NCI-H510A treated with DMSO at 0.1 percent for 48 hours (cell line): ENCODE measurements around the gene CFAP299.
A peak's percentile ranks its signal among the peaks of the same experiment; 100 is the strongest.
"Not testable (repeated sequence)": the region's sequence is repeated elsewhere in the genome, so short reads cannot be mapped to it uniquely, and the experiment has no call there.

Experiments used
- DNase-seq: peaks from one replicate; lab custom pipeline; 2025; lab: John Stamatoyannopoulos, UW

The CFAP299 gene

DNA sequence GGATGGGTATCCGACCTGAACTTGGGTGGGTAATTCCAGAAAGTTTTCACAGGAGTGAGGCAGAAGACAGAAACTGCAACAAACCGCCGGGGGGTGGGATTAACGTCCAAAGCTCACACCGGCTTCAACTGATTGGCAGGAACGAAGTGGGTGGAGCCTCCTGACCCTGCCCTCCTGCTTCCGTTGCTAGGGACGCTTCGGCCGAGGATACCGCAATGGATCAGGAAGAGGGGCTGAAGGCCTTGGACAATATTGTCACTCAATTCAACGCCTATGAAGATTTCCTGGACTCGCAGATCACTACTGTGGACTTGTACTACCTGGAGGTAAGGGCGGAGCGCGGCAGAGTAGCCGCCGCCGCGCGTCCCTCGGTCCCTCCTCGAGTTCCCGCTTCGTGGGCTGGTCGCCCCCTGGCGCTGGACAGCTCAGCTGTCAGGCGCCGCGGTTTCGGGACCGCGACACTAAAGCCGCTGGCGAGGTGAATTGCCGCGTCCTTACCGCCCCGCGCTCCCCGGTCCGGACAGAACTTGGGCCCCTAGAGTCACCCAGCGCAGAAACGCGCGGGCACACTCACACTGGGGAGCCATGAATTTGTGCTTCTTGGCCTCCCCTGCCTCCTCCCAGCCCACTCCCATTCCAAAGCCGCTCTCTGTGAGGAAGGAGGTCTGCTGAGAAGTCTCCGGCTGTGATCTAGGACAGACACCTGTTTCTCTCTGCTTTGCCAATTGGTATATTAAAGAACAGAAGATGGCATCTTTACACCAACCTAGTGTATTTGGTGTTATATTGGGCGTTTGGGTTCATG is at the start of gene CFAP299:
CFAP299 (plus strand) TSS at position 177 of the 805 bp plus-strand sequence.
- peak; percentile 64 for DNase-seq

DNA sequence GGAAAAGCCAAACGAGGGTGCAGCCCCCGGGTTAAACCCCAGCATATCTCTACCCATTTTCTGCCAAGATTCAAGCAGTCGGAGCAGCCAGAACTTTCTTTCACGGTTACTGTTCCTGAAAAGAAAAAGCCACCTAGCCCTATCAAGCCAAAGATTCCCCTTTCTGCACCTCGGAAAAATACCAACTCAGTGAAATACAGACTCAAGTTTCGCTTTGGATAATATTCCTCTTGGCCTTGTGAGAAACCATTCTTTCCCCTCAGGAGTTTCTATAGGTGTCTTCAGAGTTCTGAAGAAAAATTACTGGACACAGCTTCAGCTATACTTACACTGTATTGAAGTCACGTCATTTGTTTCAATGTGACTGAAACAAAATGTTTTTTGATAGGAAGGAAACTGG is 49.1 kb upstream of the CFAP299 start:
- DNase-seq, result no peak

DNA sequence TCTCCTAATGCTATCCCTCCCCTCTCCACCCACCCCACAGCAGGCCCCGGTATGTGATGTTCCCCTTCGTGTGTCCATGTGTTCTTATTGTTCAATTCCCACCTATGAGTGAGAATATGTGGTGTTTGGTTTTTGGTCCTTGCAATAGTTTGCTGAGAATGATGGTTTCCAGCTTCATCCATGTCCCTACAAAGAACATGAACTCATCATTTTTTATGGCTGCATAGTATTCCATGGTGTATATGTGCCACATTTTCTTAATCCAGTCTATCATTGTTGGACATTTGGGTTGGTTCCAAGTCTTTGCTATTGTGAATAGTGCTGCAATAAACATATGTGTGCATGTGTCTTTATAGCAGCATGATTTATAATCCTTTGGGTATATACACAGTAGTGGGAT is 44.9 kb upstream of the CFAP299 start:
- not testable (repeated sequence) for DNase-seq

DNA sequence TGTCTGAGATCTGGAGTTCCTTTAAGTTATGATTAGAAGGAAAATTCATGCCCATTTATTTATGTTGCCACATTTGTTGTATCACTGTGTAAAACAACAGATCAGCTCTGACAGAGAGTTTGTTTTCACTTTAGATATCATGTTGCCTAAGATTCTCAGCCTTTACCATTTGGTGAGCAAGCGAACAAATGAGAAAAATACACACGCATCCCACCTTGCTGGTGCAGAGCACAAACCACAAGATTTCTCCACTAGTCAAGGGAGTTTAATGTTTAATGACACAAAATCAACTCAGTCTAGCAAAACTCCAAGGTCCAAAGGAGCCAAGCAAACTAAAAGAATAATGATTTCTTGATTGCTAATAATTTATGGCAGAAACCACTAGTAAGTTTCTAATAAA is 41.3 kb upstream of the CFAP299 start:
- DNase-seq, result no peak

DNA sequence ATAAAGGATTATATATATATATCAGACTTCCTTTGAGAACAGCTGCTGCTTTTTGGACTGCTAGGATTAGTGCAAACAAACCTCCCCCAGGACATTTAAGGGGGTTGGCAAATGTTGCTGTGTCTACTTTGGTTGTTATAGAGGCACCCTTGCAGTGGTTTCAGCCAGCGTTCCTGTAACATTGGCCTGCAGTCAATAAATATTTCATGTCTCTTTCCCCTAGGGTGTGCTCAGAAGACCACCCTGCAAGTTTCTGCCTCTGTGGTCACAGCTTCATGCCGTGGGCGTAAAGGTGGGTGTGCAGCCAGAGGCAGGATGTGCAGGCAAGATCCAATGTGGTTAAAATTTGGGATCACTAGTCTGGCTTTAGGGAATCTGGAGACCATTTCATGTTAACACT is 40.2 kb upstream of the CFAP299 start:
- DNase-seq, result no peak

DNA sequence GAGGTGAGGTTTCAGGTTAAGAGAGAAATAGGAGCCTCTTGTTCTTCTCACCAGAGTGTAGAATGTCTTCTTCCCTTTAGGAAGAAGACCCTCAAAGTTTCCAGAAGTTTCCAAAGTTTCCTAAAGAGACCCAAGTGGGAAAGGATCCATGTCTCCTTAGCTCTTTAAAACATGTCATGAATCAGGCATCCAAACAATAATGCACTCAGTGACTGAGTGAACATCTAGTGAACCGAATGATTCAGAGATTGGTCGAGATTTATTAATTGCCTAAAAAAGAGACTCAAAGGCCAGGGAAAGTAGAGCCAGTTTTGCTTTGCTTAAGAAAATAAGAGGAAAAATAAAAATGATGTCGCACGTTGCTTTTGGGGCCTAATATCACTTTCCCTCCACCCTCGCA is 39.7 kb upstream of the CFAP299 start:
- no peak for DNase-seq

DNA sequence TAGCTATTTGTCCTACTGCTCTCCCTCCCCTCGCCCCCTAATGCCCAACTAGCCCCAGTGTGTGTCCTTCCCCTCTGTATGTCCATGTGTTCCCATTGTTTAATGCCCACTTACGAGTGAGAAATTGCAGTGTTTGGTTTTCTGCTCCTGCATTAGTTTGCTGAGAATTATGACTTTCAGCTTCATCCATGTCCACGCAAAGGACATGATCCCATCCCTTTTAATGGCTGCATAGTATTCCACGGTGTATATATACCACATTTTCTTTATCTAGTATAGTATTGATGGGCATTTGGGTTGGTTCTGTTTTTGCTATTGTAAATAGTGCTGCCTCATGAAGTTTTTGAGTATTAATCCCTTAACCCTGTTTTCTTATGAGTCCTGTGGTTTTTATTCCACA is 33.6 kb upstream of the CFAP299 start:
- no peak for DNase-seq

DNA sequence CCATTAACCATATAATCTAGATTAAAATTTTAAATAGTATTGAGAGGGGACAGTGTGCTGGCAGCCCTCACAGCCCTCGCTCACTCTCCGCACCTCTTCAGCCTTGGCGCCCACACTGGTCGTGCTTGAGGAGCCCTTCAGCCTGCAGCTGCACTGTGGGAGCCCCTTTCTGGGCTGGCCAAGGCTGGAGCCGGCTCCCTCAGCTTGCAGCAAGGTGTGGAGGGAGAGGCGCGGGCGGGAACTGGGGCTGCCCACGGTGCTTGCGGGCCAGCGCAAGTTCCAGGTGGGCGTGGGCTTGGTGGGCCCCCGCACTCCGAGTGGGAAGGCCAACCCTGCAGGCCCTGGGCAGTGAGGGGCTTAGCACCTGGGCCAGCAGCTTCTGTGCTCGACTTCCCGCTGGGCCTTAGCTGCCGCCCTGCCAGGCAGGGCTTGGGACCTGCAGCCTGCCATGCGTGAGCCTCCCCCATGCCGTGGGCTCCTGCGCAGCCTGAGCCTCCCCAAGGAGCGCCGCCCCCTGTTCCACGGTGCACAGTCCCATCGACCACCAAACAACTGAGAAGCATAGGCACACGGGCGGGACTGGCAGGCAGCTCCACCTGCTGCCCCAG is 32.8 kb upstream of the CFAP299 start:
- DNase-seq, result no peak

DNA sequence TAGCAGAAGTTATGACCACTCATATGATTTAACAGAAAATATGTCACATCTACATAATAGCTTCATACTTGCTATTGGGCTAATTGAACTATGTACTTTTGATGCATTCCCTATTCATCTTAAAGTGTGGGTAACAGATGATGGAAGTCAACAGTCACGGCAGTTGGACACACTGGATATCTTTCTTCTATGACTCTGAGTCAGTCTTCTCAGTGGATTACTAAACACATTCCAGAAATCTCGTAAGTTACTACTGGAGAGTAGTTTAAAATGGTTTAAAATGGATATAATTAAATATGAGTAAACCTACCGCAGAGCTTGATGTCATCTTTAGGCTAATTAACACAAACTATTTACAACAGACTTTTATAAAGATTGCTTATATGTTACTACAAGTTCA is 30.1 kb upstream of the CFAP299 start:
- DNase-seq, result no peak

DNA sequence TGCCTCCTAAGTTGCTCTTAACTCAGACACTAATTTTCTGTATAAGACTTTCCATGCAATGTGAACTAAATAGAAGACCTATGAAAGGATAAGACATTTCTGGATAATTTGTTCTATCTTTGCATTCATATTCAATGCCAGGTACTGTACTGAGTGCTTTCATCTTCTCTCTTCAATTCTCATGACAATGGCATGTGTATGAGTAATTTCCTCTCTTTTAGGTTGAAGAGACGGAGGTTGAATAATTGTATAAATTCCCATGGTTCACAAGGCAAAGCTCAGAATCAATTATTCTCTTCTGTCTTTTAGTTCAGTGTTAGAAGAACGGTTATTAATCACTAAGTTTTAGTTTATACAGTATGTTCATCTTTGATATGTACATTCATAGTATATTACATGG is 29.3 kb upstream of the CFAP299 start:
- DNase-seq, result no peak

DNA sequence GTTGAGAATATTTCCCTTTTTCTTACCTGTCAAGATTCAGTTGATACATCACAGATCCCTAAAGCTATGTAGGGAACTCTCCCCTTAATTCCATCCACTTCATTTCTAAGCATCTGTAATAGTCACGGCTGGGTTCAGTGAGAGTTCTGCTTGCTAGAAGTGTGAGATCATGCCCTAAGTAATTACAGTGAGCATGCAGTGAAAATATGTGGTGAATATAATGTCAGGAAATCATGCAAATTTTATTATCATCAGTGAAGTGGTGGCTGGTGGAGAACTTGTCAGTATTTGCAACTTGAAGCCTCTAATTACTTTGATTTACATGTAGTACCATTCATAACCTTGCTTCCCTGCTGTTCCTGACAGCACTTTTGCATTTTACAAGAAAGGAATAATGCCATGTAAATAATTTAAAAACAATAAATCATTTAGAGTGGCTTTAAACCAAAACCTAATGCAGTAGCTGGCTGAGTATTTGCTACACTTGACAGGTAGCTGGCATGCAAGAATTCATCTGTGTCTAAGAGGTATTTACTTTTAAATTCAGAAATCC is 28.3 kb upstream of the CFAP299 start:
- peak; percentile 74 for DNase-seq

DNA sequence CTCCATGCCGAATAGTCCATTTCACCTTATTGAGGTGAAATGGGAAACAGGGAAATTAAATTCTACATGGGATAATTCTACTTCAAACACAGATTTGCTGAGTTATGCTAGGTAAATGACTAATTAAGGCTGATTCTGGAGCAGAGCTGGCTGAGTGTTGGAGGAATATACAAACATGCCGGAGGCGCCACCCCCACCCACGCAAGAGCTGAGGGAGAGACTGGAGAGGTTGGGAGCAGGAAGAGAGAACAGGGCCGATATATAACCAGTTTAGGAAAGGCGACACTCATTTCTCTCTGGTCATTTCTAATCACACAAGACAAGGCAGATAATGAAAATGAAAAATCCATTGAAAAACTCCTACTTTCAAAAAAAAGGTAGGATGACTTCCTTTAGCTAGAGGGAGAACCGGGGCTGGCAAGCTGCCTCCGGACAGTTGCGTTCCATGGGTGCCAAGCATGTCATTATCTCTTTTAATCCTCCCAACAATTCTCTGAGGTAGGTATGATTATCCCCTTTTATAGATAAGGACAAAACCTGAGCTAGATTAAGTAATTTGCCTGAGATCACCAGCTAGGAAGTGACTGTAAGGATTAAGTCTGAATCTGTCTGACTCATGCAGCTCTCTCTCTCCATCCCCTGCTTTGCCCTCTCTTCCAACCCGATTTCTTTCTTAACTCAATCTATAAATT is 27.6 kb upstream of the CFAP299 start:
- no peak for DNase-seq

DNA sequence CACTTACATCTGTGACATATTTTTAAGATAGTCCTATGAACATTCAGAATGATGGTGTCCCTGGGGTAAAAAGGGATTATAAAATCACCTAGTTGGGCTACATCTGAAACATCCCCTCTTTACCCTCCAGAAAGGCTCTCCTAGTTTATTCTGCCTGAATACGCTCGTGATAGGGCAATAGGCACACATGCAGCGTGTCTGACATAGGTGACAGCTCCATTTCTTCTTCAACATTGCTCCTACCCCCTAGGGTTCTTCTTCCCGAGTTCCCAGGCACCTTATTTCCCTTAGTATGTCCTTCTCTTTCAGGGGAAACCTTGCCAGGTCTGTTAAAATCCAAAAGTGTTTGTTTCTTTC is 27.1 kb upstream of the CFAP299 start:
- no peak for DNase-seq

DNA sequence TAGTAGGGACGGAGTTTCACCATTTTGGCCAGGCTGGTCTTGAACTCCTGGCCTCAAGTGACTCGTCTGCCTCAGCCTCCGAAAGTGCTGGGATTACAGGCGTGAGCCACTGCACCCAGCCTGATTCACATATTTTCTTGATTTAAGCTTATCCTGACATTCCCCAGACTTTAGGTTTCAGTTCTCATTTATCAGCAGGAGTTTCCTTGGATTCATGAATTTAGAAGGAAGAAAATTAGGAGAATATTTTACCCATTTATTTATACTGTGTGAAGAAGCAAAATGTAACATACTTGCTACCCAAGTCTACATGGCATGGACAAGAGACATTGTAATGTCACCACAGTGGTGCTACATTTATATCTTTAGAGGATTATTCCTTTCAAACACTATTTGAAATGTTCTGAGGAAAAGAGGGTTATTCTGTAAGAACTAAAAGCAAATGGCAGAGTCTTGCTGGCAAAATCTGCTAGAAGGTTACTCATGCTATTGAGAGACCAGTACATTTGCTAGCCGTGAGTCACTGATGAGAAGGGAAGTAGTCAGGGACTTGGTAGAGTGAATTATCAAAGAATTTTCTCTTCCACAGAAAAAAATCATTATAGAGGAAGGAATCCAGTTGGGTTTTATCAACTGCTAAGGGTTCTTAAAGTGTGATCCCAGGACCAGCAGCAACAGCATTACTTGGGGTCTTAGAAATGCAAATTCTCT is 26.1 kb upstream of the CFAP299 start:
- DNase-seq, result no peak

DNA sequence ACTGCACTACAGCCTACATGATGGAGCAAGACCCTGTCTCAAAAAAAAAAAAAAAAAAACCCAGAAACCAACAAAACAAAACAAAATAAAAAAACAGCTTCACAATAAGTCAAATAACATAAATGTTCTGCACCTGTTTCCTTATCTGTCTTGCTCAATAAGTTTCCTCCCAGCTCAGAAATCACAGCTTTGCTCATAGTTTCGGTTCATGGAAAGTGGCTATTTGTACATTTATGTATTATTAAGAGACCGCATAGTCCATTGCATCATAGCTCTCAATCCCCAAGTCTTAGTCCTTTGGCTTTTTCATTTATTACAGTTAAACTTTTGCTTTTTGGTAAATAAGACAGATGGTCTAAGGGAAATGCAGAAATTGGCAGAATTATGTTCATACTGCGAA is 24.4 kb upstream of the CFAP299 start:
- no peak for DNase-seq

DNA sequence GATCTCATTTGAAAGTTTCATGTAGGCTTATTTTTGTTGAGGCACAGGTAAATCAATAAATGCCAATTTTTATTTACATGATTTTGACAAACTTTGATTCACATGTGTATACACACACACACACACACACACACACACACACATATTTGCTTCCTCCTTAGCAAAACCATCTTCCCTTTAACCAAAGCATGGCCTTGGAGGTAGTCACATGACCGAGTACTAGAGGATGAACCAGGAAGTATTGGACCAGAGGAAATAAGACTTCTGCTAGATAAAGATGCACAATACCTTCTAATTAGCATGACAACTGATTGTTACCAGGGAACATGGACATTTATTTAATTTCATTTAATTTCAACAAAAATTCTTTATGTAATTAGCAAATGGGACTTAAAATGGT is 23.4 kb upstream of the CFAP299 start:
- DNase-seq, result no peak

DNA sequence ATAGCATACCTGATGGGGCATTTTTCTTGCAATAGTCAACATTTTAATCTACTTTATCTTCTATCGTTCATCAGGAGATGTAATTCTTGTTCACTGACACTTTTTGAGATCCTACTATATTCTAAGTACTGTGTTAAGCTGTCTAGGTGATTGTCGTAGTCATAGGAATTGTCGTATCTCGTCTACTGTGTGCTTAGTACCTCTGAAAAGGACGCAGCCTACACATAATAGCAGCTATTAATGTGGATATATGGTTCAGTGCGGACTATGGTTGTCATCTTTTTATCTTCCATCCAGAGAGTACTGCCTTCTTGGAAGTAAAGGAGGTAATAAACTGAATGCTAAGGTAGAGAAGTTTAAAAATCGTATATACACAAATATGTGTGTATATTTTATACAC is 21.9 kb upstream of the CFAP299 start:
- DNase-seq, result no peak

DNA sequence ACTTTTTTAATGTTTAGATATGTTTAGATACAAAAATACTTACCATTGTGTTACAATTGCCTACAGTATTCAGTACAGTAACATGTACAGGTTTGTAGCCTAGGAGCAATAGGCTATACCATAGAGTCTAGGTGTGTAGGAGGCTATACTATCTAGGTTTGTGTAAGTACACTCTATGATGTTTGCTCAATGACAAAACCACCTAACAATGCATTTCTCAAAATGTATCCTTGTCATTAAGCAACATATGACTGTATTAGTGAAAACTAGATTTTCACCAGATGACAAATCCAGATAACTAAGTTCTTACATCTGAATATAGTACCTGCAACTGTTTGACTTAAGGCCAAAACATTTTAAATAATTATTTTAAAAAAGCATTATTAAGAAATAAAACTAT is 19.7 kb upstream of the CFAP299 start:
- not testable (repeated sequence) for DNase-seq

DNA sequence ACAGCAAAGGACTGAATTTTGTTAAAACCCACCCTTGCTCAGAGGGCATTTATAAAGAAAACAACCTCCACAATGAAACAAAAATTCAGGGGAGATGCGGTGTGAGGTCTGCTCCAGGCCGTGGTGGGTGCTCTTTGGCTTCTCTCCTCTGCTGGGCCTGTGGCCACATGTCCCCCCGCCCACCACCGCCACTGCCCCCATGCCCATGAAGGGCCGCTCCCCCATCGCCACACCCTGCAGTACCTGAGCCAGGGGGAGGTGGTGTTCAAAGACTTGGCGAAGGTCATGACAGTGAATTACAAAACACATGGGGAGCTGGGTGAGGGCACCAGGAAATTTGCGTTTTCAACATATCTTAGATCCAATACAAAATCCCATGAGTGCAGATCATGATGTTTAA is 14.2 kb upstream of the CFAP299 start:
- no peak for DNase-seq

DNA sequence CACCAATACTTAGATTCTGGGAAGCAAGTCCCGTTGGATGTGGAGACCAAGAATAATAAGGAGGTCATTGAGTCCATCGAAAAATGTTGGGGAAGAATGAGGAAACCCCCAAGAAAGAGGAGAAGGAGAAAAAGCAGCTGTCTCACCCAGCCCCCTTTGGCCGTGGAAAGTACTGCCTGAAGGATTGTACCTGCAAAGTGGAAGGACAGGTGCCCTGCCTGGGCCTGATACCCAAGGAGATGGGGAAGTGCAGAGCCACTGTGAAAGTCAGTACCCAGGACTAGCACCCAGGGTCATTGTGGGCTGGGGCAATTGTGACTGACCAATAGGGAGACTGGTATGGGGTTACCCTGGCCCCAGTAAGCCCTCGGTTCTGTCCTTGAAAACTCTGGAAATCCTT is 13.8 kb upstream of the CFAP299 start:
- DNase-seq, result no peak

DNA sequence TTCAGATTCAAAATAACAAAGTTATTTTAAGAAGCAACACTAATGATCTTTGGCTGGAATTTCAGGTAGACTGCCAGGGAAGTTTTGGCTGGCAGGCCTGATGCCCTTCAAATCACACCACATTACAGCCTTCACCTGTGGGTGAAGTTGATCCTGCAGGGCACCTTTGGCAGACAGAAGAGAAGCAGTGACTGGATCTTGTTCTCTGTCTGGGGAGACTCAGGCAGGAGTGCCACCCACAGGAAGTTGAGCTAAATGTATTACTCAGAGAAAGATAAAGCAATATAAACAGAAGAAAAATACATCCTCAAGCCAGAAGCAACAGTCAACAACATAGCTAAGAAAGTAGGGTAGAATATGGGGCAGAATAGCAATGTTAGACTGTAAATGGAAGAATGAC is 12.8 kb upstream of the CFAP299 start:
- no peak for DNase-seq

DNA sequence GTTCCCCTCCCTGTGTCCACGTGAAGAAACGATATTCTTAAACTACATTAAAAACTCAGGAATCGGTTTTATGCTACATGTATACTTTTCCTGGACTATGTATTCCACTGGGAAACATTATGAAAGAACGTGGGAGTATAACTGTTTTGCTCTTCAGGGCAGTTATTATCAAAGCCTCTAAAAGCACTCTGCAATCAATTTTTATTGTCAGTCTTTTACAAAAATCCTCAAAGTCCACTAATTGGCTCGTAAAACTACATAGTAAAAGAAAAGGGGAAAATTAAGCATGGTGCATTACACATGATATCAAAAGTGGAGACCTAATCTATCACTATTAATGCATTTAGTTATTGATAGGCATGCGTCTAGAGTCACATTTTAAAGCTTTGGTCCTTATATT is 11.4 kb upstream of the CFAP299 start:
- DNase-seq, result no peak
